COR-L47 (cell line): Measurements from ENCODE around the gene PITPNC1.
"Not testable (repeated sequence)": the region's sequence is repeated elsewhere in the genome, so short reads cannot be mapped to it uniquely, and the experiment has no call there.

Experiments used
- DNase-seq: peaks from one replicate; lab custom pipeline; 2025; lab: John Stamatoyannopoulos, UW

PITPNC1 gene

GRCh38 chr17:67651218-67651579 lies 274.1 kb downstream of the PITPNC1 start:
- not testable (repeated sequence) for DNase-seq

- no peak for DNase-seq
Measured at GRCh38 chr17:67652433-67652832, 275.4 kb downstream of the PITPNC1 start.

GRCh38 chr17:67655478-67656148 lies 278.5 kb downstream of the PITPNC1 start:
- DNase-seq = no peak

- no peak for DNase-seq
Measured at GRCh38 chr17:67656494-67657203, 279.6 kb downstream of the PITPNC1 start.

- no peak for DNase-seq
Measured at GRCh38 chr17:67657596-67657995, 280.5 kb downstream of the PITPNC1 start.

GRCh38 chr17:67658265-67658664 lies 281.2 kb downstream of the PITPNC1 start:
- no peak for DNase-seq

- no peak for DNase-seq
Measured at GRCh38 chr17:67659028-67659427, 281.9 kb downstream of the PITPNC1 start.

GRCh38 chr17:67662712-67663111 lies 285.6 kb downstream of the PITPNC1 start:
- DNase-seq = no peak

GRCh38 chr17:67663457-67663856 lies 286.4 kb downstream of the PITPNC1 start:
- DNase-seq = no peak

GRCh38 chr17:67666028-67666427 lies 288.9 kb downstream of the PITPNC1 start:
- no peak for DNase-seq

- DNase-seq = no peak
Measured at GRCh38 chr17:67666710-67667109, 289.6 kb downstream of the PITPNC1 start.

GRCh38 chr17:67671493-67671892 lies 294.4 kb downstream of the PITPNC1 start:
- DNase-seq = peak; percentile 27

GRCh38 chr17:67672592-67673335 lies 295.7 kb downstream of the PITPNC1 start:
- DNase-seq = peak; percentile 71

GRCh38 chr17:67675481-67675880 lies 298.4 kb downstream of the PITPNC1 start:
- peak; percentile 65 for DNase-seq

- no peak for DNase-seq
Measured at GRCh38 chr17:67676305-67676704, 299.2 kb downstream of the PITPNC1 start.

GRCh38 chr17:67678414-67678813 lies 301.3 kb downstream of the PITPNC1 start:
- DNase-seq = no peak

- no peak for DNase-seq
Measured at GRCh38 chr17:67679225-67679624, 302.1 kb downstream of the PITPNC1 start.

GRCh38 chr17:67679721-67680120 lies 302.6 kb downstream of the PITPNC1 start:
- DNase-seq = no peak

GRCh38 chr17:67680445-67681224 lies 303.6 kb downstream of the PITPNC1 start:
- no peak for DNase-seq

- DNase-seq = no peak
Measured at GRCh38 chr17:67682196-67682595, 305.1 kb downstream of the PITPNC1 start.

GRCh38 chr17:67685351-67685750 lies 308.3 kb downstream of the PITPNC1 start:
- no peak for DNase-seq

GRCh38 chr17:67686241-67686640 lies 309.2 kb downstream of the PITPNC1 start:
- DNase-seq = no peak
